SU-DHL-6 (cell line): ENCODE data around the gene HCRT.

Experiments
- H2AFZ ChIP-seq: fragments of 200-600 bp; sonication (generic); 2 replicates; pipeline ENCODE4 v1.6.1; 2014; ENCODE audit warnings: low read depth, mild to moderate bottlenecking, moderate library complexity, mixed read lengths, antibody characterized with exemption, low read length; ENCODE audit not compliant: severe bottlenecking
- H3F3A ChIP-seq: fragments of 200-600 bp; shearing (Covaris generic); 2 replicates; pipeline ENCODE4 v1.6.0; 2016; ENCODE audit warnings: antibody characterized with exemption, mild to moderate bottlenecking; ENCODE audit not compliant: insufficient read depth
- H3K27ac ChIP-seq: fragments of 200-600 bp; sonication (generic); 2 replicates; pipeline ENCODE4 v1.5.1; 2016; ENCODE audit warnings: low read depth, mild to moderate bottlenecking, low read length, moderate library complexity, mixed read lengths
- H3K27me3 ChIP-seq: fragments of 200-600 bp; sonication (generic), shearing (Covaris generic); 2 replicates; pipeline ENCODE4 v1.6.0; 2014; ENCODE audit warnings: mild to moderate bottlenecking, low read length
- H3K36me3 ChIP-seq: fragments of 200-600 bp; sonication (generic); 2 replicates; pipeline ENCODE4 v1.6.1; 2014; ENCODE audit warnings: mild to moderate bottlenecking, low read length, mixed read lengths
- H3K4me2 ChIP-seq: fragments of 300-600, 200-600 bp; shearing (Covaris generic), sonication (generic); 2 replicates; pipeline ENCODE4 v1.6.0; 2014; ENCODE audit warnings: low read length, low read depth, mild to moderate bottlenecking; ENCODE audit not compliant: poor library complexity, severe bottlenecking
- H3K4me3 ChIP-seq: fragments of 200-600 bp; sonication (generic); 2 replicates; pipeline ENCODE4 v1.5.1; 2014; ENCODE audit warnings: antibody characterized with exemption, low read length, mild to moderate bottlenecking, mixed read lengths; ENCODE audit not compliant: insufficient read depth, poor library complexity, severe bottlenecking
- H3K79me2 ChIP-seq: fragments of 200-600 bp; sonication (generic); 2 replicates; pipeline ENCODE4 v1.6.1; 2014; ENCODE audit warnings: mild to moderate bottlenecking, low read length, moderate library complexity; ENCODE audit not compliant: insufficient read depth
- H3K9ac ChIP-seq: fragments of 200-600 bp; sonication (generic); 2 replicates; pipeline ENCODE4 v1.7.0; 2014; ENCODE audit warnings: mild to moderate bottlenecking, low read length
- H3K9me2 ChIP-seq: fragments of 200-600 bp; sonication (generic); replicated peaks from 2 replicates; pipeline ENCODE4 v1.6.1; 2014; ENCODE audit warnings: low read length; ENCODE audit not compliant: insufficient read depth
- H3K9me3 ChIP-seq: fragments of 200-600 bp; sonication (generic); 2 replicates; pipeline ENCODE4 v1.6.1; 2014; ENCODE audit warnings: low read length, mixed read lengths; ENCODE audit not compliant: insufficient read depth
- H4K20me1 ChIP-seq: fragments of 200-600 bp; sonication (generic); 2 replicates; pipeline ENCODE4 v1.6.1; 2014; ENCODE audit warnings: low read depth, mild to moderate bottlenecking, antibody characterized with exemption, low read length, moderate library complexity, mixed read lengths
- CTCF ChIP-seq: fragments of 200-600 bp; sonication (generic); IDR thresholded peaks from one replicate; pipeline ENCODE4 v1.5.1; 2017; ENCODE audit warnings: antibody characterized with exemption, mild to moderate bottlenecking, low read length, moderate library complexity; ENCODE audit not compliant: insufficient read depth, poor library complexity, severe bottlenecking
- EZH2phosphoT487 ChIP-seq: fragments of 200-600 bp; sonication (generic), shearing (Covaris generic); conservative IDR thresholded peaks from 2 replicates; pipeline ENCODE4 v1.6.1; 2018; ENCODE audit warnings: mild to moderate bottlenecking, antibody characterized with exemption, low read length, moderate library complexity, mixed read lengths

Gene HCRT

GRCh38 chr17:42167807-42168206 lies 17.4 kb downstream of the HCRT start:
- H3K9me3 ChIP-seq, result no peaks in the 10 kb centered on the region
- no peak overlapping the region for H3K4me2 ChIP-seq
- H3F3A ChIP-seq, result no peaks in the 10 kb centered on the region
- H3K36me3 ChIP-seq, result no peaks in the 10 kb centered on the region
- no peak for TF ChIP-seq EZH2phosphoT487
- no peak for TF ChIP-seq CTCF
- H3K27ac ChIP-seq, result no peak overlapping the region
- H2AFZ ChIP-seq, result no peak overlapping the region
- no peaks in the 10 kb centered on the region for H3K9me2 ChIP-seq
- H4K20me1 ChIP-seq, result no peaks in the 10 kb centered on the region
- no peak overlapping the region for H3K4me3 ChIP-seq
- no peaks in the 10 kb centered on the region for H3K27me3 ChIP-seq
- H3K79me2 ChIP-seq, result no peaks in the 10 kb centered on the region
- no peak overlapping the region for H3K9ac ChIP-seq

- no peaks in the 10 kb centered on the region for H3K36me3 ChIP-seq
- no peak overlapping the region for H3K27ac ChIP-seq
- no peak overlapping the region for H3K4me3 ChIP-seq
- no peaks in the 10 kb centered on the region for H3K79me2 ChIP-seq
- no peaks in the 10 kb centered on the region for H3K9me3 ChIP-seq
- no peaks in the 10 kb centered on the region for H3F3A ChIP-seq
- H3K27me3 ChIP-seq, result no peaks in the 10 kb centered on the region
- no peak overlapping the region for H2AFZ ChIP-seq
- H3K9me2 ChIP-seq, result no peaks in the 10 kb centered on the region
- H4K20me1 ChIP-seq, result no peaks in the 10 kb centered on the region
- no peak overlapping the region for H3K4me2 ChIP-seq
- H3K9ac ChIP-seq, result no peak overlapping the region
- TF ChIP-seq CTCF (no peak), EZH2phosphoT487 (no peak)
Observed at GRCh38 chr17:42166196-42166763, 19.0 kb downstream of the HCRT start.

GRCh38 chr17:42165751-42166150 lies 19.5 kb downstream of the HCRT start:
- H3K79me2 ChIP-seq, result no peaks in the 10 kb centered on the region
- H4K20me1 ChIP-seq, result no peaks in the 10 kb centered on the region
- H3K27ac ChIP-seq, result no peak overlapping the region
- H3K9me2 ChIP-seq, result no peaks in the 10 kb centered on the region
- no peak for TF ChIP-seq EZH2phosphoT487
- TF ChIP-seq CTCF, result no peak
- H3K9me3 ChIP-seq, result no peaks in the 10 kb centered on the region
- no peaks in the 10 kb centered on the region for H3K27me3 ChIP-seq
- H2AFZ ChIP-seq, result no peak overlapping the region
- H3K9ac ChIP-seq, result no peak overlapping the region
- H3K4me2 ChIP-seq, result no peak overlapping the region
- no peaks in the 10 kb centered on the region for H3K36me3 ChIP-seq
- no peak overlapping the region for H3K4me3 ChIP-seq
- no peaks in the 10 kb centered on the region for H3F3A ChIP-seq
